OCI-LY3 (cell line): ENCODE results near the gene ABHD17B.

Experiments used
- H2AFZ ChIP-seq: fragments of 200-600, 300-600 bp; shearing (Covaris generic); 2 replicates; pipeline ENCODE4 v1.6.0; 2014; ENCODE audit warnings: antibody characterized with exemption, low read depth, low read length
- H3K27ac ChIP-seq: fragments of 200-600, 300-600 bp; sonication (generic); 2 replicates; pipeline ENCODE4 v1.5.1; 2014; ENCODE audit warnings: mild to moderate bottlenecking, low read length, moderate library complexity, mixed read lengths
- H3K27me3 ChIP-seq: fragments of 200-600, 300-600 bp; sonication (generic); 2 replicates; pipeline ENCODE4 v1.6.1; 2014; ENCODE audit warnings: low read depth, low read length, mixed read lengths
- H3K36me3 ChIP-seq: fragments of 200-600, 300-600 bp; sonication (generic); replicated peaks from 2 replicates; pipeline ENCODE3; 2014; ENCODE audit warnings: low read depth, low read length, mixed read lengths
- H3K4me1 ChIP-seq: fragments of 300-600, 200-600 bp; sonication (generic); 2 replicates; pipeline ENCODE4 v1.6.1; 2014; ENCODE audit warnings: low read length, mixed read lengths
- H3K4me2 ChIP-seq: fragments of 200-600, 300-600 bp; sonication (generic); 2 replicates; pipeline ENCODE4 v1.6.1; 2014; ENCODE audit warnings: low read length, mixed read lengths
- H3K4me3 ChIP-seq: fragments of 300-600, 200-600 bp; sonication (generic); 2 replicates; pipeline ENCODE4 v1.5.1; 2014; ENCODE audit warnings: antibody characterized with exemption, mild to moderate bottlenecking, low read length, moderate library complexity
- H3K79me2 ChIP-seq: fragments of 300-600, 200-600 bp; shearing (Covaris generic); 2 replicates; pipeline ENCODE4 v1.6.1; 2014; ENCODE audit warnings: mild to moderate bottlenecking, low read length, mixed read lengths
- H3K9ac ChIP-seq: fragments of 300-600, 200-600 bp; shearing (Covaris generic); 2 replicates; pipeline ENCODE4 v1.6.0; 2014; ENCODE audit warnings: mild to moderate bottlenecking, low read length, moderate library complexity
- H3K9me3 ChIP-seq: fragments of 200-600, 300-600 bp; shearing (Covaris generic); 2 replicates; pipeline ENCODE4 v1.6.1; 2014; ENCODE audit warnings: low read length, mixed read lengths; ENCODE audit not compliant: insufficient read depth
- H4K20me1 ChIP-seq: fragments of 200-600, 300-600 bp; sonication (generic); 2 replicates; pipeline ENCODE4 v1.6.1; 2016; ENCODE audit warnings: low read length, mixed read lengths; ENCODE audit not compliant: insufficient read depth
- EZH2phosphoT487 ChIP-seq: fragments of 200-600 bp; shearing (Covaris generic); IDR thresholded peaks from 2 replicates; pipeline ENCODE4 v1.6.1; 2018; ENCODE audit warnings: antibody characterized with exemption, mixed run types, low read depth
- TF ChIP-seq, protein P1 (sequence below): fragments of 200-600, 300-600 bp; sonication (generic); IDR thresholded peaks from 2 replicates; pipeline ENCODE4 v1.5.1; 2014; ENCODE audit warnings: antibody characterized with exemption, low read length, low read depth

The ABHD17B gene

DNA sequence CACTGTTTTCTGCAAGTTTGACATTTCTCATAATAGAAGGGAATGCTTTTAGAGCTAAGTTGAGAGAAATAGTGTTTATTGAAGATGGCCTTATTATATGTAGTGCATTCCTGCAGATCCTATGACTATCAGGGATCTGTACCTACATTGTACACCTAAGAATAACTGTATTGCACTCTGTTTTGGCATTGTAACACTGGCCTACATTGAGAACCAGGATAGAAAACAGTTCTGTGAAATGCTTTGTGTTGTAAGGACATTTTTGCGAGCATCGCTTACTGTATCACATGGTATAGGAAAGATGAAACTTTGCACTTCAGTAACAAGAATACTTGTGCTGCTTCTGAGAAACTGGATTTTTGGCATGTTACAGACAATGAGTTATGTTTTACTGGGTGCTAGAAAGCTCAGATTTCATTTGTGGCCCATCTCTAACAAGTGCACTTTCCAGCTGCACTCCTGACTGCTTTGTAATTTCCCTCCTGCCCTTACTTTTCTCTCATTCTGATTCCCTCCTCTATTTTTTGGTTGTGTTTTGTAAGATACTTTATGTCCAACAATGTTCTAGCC lies 31.1 kb upstream of the ABHD17B start:
- no peaks in the 10 kb centered on the region for H3K36me3 ChIP-seq
- no peak overlapping the region for H3K9ac ChIP-seq
- no peaks in the 10 kb centered on the region for H3K9me3 ChIP-seq
- H3K27me3 ChIP-seq = no peaks in the 10 kb centered on the region
- no peak overlapping the region for H3K27ac ChIP-seq
- TF ChIP-seq, protein P1, sequence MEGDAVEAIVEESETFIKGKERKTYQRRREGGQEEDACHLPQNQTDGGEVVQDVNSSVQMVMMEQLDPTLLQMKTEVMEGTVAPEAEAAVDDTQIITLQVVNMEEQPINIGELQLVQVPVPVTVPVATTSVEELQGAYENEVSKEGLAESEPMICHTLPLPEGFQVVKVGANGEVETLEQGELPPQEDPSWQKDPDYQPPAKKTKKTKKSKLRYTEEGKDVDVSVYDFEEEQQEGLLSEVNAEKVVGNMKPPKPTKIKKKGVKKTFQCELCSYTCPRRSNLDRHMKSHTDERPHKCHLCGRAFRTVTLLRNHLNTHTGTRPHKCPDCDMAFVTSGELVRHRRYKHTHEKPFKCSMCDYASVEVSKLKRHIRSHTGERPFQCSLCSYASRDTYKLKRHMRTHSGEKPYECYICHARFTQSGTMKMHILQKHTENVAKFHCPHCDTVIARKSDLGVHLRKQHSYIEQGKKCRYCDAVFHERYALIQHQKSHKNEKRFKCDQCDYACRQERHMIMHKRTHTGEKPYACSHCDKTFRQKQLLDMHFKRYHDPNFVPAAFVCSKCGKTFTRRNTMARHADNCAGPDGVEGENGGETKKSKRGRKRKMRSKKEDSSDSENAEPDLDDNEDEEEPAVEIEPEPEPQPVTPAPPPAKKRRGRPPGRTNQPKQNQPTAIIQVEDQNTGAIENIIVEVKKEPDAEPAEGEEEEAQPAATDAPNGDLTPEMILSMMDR = no peak
- TF ChIP-seq EZH2phosphoT487 = no peak
- no peaks in the 10 kb centered on the region for H4K20me1 ChIP-seq
- no peak overlapping the region for H3K4me2 ChIP-seq
- no peaks in the 10 kb centered on the region; the same call in 1 of the 2 replicates for H3K79me2 ChIP-seq
- H3K4me3 ChIP-seq = no peak overlapping the region
- no peak overlapping the region for H2AFZ ChIP-seq
- peaks cover 4% of the 10 kb centered on the region for H3K4me1 ChIP-seq

DNA sequence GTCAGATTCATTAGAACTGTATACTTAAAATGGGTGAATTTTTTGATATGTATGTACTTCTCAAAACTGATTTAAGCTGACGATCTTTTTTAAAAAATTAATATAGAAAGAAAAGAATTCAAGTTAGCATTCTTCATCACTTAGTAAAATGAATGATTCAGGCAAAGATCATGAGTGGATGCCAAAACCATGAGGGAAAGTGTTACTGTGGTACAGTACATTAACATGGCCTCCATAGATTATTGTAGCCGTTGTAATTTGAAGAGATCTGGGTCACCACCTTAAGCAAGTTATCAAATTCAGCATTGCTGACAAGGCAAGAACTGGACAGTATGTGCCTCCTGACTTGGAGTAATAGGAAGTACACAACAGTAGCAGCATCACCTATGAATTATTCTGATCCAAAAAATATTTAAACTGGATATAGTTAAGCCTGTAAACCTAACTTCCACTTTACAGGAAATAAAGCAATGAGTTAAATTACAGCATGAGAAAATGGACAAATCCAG lies 30.1 kb upstream of the ABHD17B start:
- Histone ChIP-seq H2AFZ (no peak overlapping the region), H3K4me2 (no peak overlapping the region), H3K9ac (no peak overlapping the region), H3K36me3 (no peaks in the 10 kb centered on the region), H3K4me3 (no peak overlapping the region), H3K9me3 (no peaks in the 10 kb centered on the region), H4K20me1 (no peaks in the 10 kb centered on the region), H3K79me2 (no peaks in the 10 kb centered on the region; the same call in 1 of the 2 replicates), H3K27me3 (no peaks in the 10 kb centered on the region), H3K27ac (no peak overlapping the region), H3K4me1 (peaks cover 5% of the 10 kb centered on the region)
- TF ChIP-seq, protein P1 = no peak
- TF ChIP-seq EZH2phosphoT487 = no peak

DNA sequence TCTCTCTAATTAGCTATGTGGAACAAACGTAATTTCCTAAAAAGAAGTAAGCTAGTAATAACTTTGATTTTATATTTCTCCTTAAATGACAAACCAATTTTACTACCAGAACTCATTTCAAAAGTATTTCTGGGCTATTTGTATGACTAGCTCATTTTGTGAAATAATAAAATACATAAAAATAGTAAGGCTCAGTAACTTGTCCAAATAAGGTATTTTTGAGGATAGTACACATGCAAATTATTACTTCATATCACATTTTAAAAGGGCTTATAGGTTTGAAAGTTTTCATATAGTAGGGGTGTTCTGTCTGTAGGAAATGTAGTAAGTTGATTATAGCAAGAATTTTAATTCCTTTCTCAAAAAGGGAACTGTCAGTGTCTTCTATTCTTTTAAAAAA lies 26.9 kb upstream of the ABHD17B start:
- no peak overlapping the region for H3K9ac ChIP-seq
- H2AFZ ChIP-seq = no peak overlapping the region
- no peak overlapping the region for H3K27ac ChIP-seq
- TF ChIP-seq, protein P1 = no peak
- no peak for TF ChIP-seq EZH2phosphoT487
- H3K4me3 ChIP-seq = no peak overlapping the region
- no peaks in the 10 kb centered on the region; the same call in 1 of the 2 replicates for H3K79me2 ChIP-seq
- no peaks in the 10 kb centered on the region for H3K9me3 ChIP-seq
- no peaks in the 10 kb centered on the region for H4K20me1 ChIP-seq
- no peak overlapping the region for H3K4me2 ChIP-seq
- H3K36me3 ChIP-seq = peaks cover 3% of the 10 kb centered on the region
- H3K4me1 ChIP-seq = peaks cover 5% of the 10 kb centered on the region
- no peaks in the 10 kb centered on the region for H3K27me3 ChIP-seq

DNA sequence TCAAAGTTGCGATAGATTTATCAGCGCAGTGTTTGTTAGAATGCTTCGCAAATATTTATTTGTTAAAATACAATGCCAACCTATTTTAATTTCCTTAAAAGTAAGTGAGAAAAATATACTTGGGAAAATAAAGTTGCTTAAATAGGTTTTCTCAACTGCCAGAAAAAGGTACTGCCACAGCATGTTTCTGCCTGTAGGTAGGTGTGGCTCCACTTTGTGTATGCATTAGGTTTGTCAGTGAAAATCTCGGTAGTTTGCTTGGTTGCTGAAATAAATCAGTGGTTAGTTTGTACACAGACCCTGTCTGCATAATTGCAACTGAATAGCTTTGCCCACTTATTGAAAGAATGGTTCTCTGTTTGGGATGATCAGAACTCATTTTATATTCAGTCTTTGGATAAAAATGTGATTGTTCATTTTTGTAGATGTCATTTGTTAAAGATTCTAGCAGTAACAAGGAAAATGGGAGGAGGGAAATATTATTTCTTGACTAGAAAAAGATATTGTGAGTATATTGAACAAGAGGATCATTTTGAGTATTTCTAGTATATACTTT lies 26.2 kb upstream of the ABHD17B start:
- H3K9ac ChIP-seq = no peak overlapping the region
- H3K4me3 ChIP-seq = no peak overlapping the region
- peaks cover 5% of the 10 kb centered on the region for H3K4me1 ChIP-seq
- H3K27ac ChIP-seq = no peak overlapping the region
- no peaks in the 10 kb centered on the region for H4K20me1 ChIP-seq
- H3K27me3 ChIP-seq = no peaks in the 10 kb centered on the region
- no peaks in the 10 kb centered on the region; the same call in 1 of the 2 replicates for H3K79me2 ChIP-seq
- no peak for TF ChIP-seq EZH2phosphoT487
- TF ChIP-seq, protein P1 = no peak
- no peak overlapping the region for H2AFZ ChIP-seq
- no peaks in the 10 kb centered on the region for H3K9me3 ChIP-seq
- H3K4me2 ChIP-seq = no peak overlapping the region
- H3K36me3 ChIP-seq = peaks cover 3% of the 10 kb centered on the region
